IMR-90 (cell line): ENCODE results near the gene JPH4. TPM values are rescaled to one million over a fixed set of nuclear protein-coding genes. Genes with fewer than 3 reads are reported as not detected.

Experiments used
- ATAC-seq: fragments of 200-7000 bp; cut with Tn5 transposase; 2 replicates; pipeline ENCODE4 v1.9.1; 2020; ENCODE audit warnings: low read depth, mild to moderate bottlenecking, moderate library complexity
- BruUV-seq: library from RNA; stranded (reverse); fragments of 400-500 nt; replicated peaks from 2 replicates; lab custom pipeline; 2021; lab: Mats Ljungman, UMichigan
- CTCF ChIA-PET: fragments of 300-600 bp; formaldehyde crosslinking; extraction: SDS; loops from one replicate; lab custom pipeline; 2021; ENCODE audit warnings: antibody characterized with exemption; lab: Yijun Ruan, JAX
- POLR2A ChIA-PET: fragments of 300-600 bp; sonication (Branson Sonifier 250); formaldehyde crosslinking; loops from one replicate; lab custom pipeline; 2022; ENCODE audit warnings: antibody characterized with exemption; ENCODE audit not compliant: unreplicated experiment; lab: Charles Lee
- DNase-seq: peaks from one replicate; pipeline ENCODE4 v3.0.0; 2013
- H2AFZ ChIP-seq: replicated peaks from 2 replicates; pipeline ENCODE3; 2013; ENCODE audit warnings: low read length, mild to moderate bottlenecking; ENCODE audit not compliant: poor library complexity
- H2AK5ac ChIP-seq: 2 replicates; pipeline ENCODE4 v1.6.1; 2013; ENCODE audit warnings: low read depth, low read length, inconsistent platforms
- H2AK9ac ChIP-seq: replicated peaks from 2 replicates; pipeline ENCODE3; 2013; ENCODE audit warnings: mild to moderate bottlenecking, low read depth, low read length, moderate library complexity; ENCODE audit not compliant: poor library complexity
- H2BK120ac ChIP-seq: 2 replicates; pipeline ENCODE4 v1.6.1; 2013; ENCODE audit warnings: low read depth, low read length, inconsistent platforms
- H2BK15ac ChIP-seq: 3 replicates; pipeline ENCODE4 v1.6.1; 2013; ENCODE audit warnings: low read depth, low read length, inconsistent platforms
- H2BK20ac ChIP-seq: 2 replicates; pipeline ENCODE4 v1.6.1; 2013; ENCODE audit warnings: low read depth, mild to moderate bottlenecking, inconsistent platforms, low read length, moderate library complexity
- H2BK5ac ChIP-seq: 2 replicates; pipeline ENCODE4 v1.6.1; 2013; ENCODE audit warnings: mild to moderate bottlenecking, low read depth, low read length, inconsistent platforms; ENCODE audit not compliant: poor library complexity, severe bottlenecking
- H3K14ac ChIP-seq: replicated peaks from 2 replicates; pipeline ENCODE4 v1.6.1; 2013; ENCODE audit warnings: low read depth, low read length, inconsistent platforms
- H3K18ac ChIP-seq: 2 replicates; pipeline ENCODE4 v1.6.1; 2013; ENCODE audit warnings: low read depth, low read length, control low read depth
- H3K23ac ChIP-seq: 2 replicates; pipeline ENCODE4 v1.6.1; 2013; ENCODE audit warnings: low read depth, low read length, inconsistent platforms
- H3K27ac ChIP-seq: 2 replicates; pipeline ENCODE4 v1.5.1; 2013; ENCODE audit warnings: mild to moderate bottlenecking, control low read depth, low read length; ENCODE audit not compliant: insufficient read depth
- H3K27me3 ChIP-seq: 2 replicates; pipeline ENCODE4 v1.6.1; 2013; ENCODE audit warnings: low read length; ENCODE audit not compliant: control insufficient read depth, insufficient read depth
- H3K36me3 ChIP-seq: 2 replicates; pipeline ENCODE4 v1.6.1; 2013; ENCODE audit warnings: low read length, mixed read lengths; ENCODE audit not compliant: control insufficient read depth, insufficient read depth
- H3K4ac ChIP-seq: 2 replicates; pipeline ENCODE4 v1.6.1; 2013; ENCODE audit warnings: low read depth, low read length, inconsistent platforms
- H3K4me1 ChIP-seq: 2 replicates; pipeline ENCODE4 v1.6.1; 2013; ENCODE audit warnings: low read length, mixed read lengths; ENCODE audit not compliant: control insufficient read depth, insufficient read depth
- H3K4me2 ChIP-seq: 2 replicates; pipeline ENCODE4 v1.6.1; 2013; ENCODE audit warnings: low read depth, mild to moderate bottlenecking, control low read depth, low read length, moderate library complexity
- H3K4me3 ChIP-seq: 2 replicates; pipeline ENCODE4 v1.5.1; 2013; ENCODE audit warnings: low read depth, mild to moderate bottlenecking, control low read depth, low read length, moderate library complexity; ENCODE audit not compliant: insufficient read depth
- H3K56ac ChIP-seq: 2 replicates; pipeline ENCODE4 v1.6.1; 2013; ENCODE audit warnings: low read length, inconsistent platforms; ENCODE audit not compliant: insufficient read depth; ENCODE audit errors: extremely low read depth
- H3K79me1 ChIP-seq, 2 experiments: 2 replicates each; pipeline ENCODE4 v1.6.1; 2013; ENCODE audit warnings: low read length in 2 of 2, inconsistent platforms in 1 of 2, low read depth in 1 of 2
- H3K9ac ChIP-seq: 2 replicates; pipeline ENCODE4 v1.6.1; 2013; ENCODE audit warnings: low read depth, low read length, control low read depth
- H3K9me1 ChIP-seq: 2 replicates; pipeline ENCODE4 v1.6.1; 2013; ENCODE audit warnings: low read length, inconsistent platforms; ENCODE audit not compliant: insufficient read depth
- H3K9me3 ChIP-seq: 2 replicates; pipeline ENCODE4 v1.6.1; 2013; ENCODE audit warnings: low read length; ENCODE audit not compliant: control insufficient read depth, insufficient read depth
- H4K20me1 ChIP-seq: 2 replicates; pipeline ENCODE4 v1.6.1; 2013; ENCODE audit warnings: low read length, inconsistent platforms; ENCODE audit not compliant: insufficient read depth
- H4K5ac ChIP-seq: 2 replicates; pipeline ENCODE4 v1.6.1; 2013; ENCODE audit warnings: mild to moderate bottlenecking, low read depth, low read length, control low read depth
- H4K8ac ChIP-seq, 2 experiments: 2 replicates each; pipeline ENCODE4 v1.6.1; 2013; ENCODE audit warnings: low read depth in 2 of 2, low read length in 2 of 2, control low read depth in 1 of 2, inconsistent platforms in 1 of 2
- H4K91ac ChIP-seq: 2 replicates; pipeline ENCODE4 v1.6.1; 2013; ENCODE audit warnings: low read depth, low read length, inconsistent platforms; ENCODE audit not compliant: insufficient read depth
- CEBPB ChIP-seq: IDR thresholded peaks from 2 replicates; pipeline ENCODE4 v1.6.1; 2012; ENCODE audit warnings: low read depth, low read length, improper control_type of control experiment
- MAZ ChIP-seq: IDR thresholded peaks from 2 replicates; pipeline ENCODE4 v1.6.1; 2012; ENCODE audit warnings: low read depth, mild to moderate bottlenecking, low read length, improper control_type of control experiment, moderate library complexity, borderline replicate concordance
- MXI1 ChIP-seq: IDR thresholded peaks from 2 replicates; pipeline ENCODE4 v1.6.1; 2012; ENCODE audit warnings: low read depth, mild to moderate bottlenecking, low read length, moderate library complexity, borderline replicate concordance
- NFE2L2 ChIP-seq: fragments of 150-350 bp; IDR thresholded peaks from 2 replicates; pipeline ENCODE4 v1.6.1; 2016; ENCODE audit warnings: low read depth, mild to moderate bottlenecking, low read length
- POLR2A ChIP-seq: IDR thresholded peaks from 2 replicates; pipeline ENCODE4 v1.6.1; 2012; ENCODE audit warnings: mild to moderate bottlenecking, low read depth, low read length
- RCOR1 ChIP-seq: IDR thresholded peaks from 2 replicates; pipeline ENCODE4 v1.6.1; 2012; ENCODE audit warnings: mild to moderate bottlenecking, low read length, improper control_type of control experiment; ENCODE audit not compliant: insufficient replicate concordance
- WGBS, 2 experiments: methylation state at CpG; one replicate each; pipeline versions ENCODE4 v1.1.5 to v1.1.7; 2013; ENCODE audit warnings: missing lambda C conversion rate in 2 of 2; ENCODE audit not compliant: insufficient read length in 1 of 2; ENCODE audit errors: extremely low coverage in 2 of 2; 5-methylcytosine and 5-hydroxymethylcytosine counted together
- dilution Hi-C: fragments of 300-500 bp; cut with HindIII; formaldehyde crosslinking; loops from one replicate; pipeline ENCODE4 v1.14.3; 2018; ENCODE audit warnings: low sequenced_read_pairs; ENCODE audit not compliant: unreplicated experiment
- in situ Hi-C: fragments of 300-500 bp; cut with MboI; formaldehyde crosslinking; loops from 3 replicates; pipeline ENCODE4 v1.14.3; 2019; ENCODE audit warnings: low sequenced_read_pairs, inconsistent platforms, mixed read lengths
- intact Hi-C: fragments of 100-400 bp; cut with micrococcal nuclease; formaldehyde crosslinking; loops from 2 replicates; pipeline ENCODE4 v1.10.0; 2022
- polyA plus RNA-seq, 3 experiments: library from polyadenylated mRNA; depleted of rRNA; stranded (reverse); fragments of >200 nt; gene quantifications; 2 replicates each; pipeline ENCODE4 v1.2.3, GENCODE V29; 2012; ENCODE audit warnings: low replicate concordance in 1 of 3
- total RNA-seq: library from RNA; depleted of rRNA; stranded (reverse); fragments of >200 nt; gene quantifications from 2 replicates; pipeline ENCODE4 v1.2.3, GENCODE V29; 2012

JPH4 gene
- total and polyA plus RNA-seq, 2 of the 4 experiments (the other 2 are of a cell fraction): not detected

GRCh38 chr14:23561873-23562821 lies 16.4 kb downstream of the JPH4 start:
- H2AK9ac ChIP-seq: no peak overlapping the region
- no peak overlapping the region for H3K4ac ChIP-seq
- H4K20me1 ChIP-seq: no peaks in the 10 kb centered on the region
- ChIA-PET POLR2A (interaction anchor here (1.0 kb wide), 1 partner anchor 84 kb away, joined by 3 read pairs; no protein-coding TSS in a partner anchor), CTCF (interaction anchor here (0.6 to 4.2 kb wide), 3 partner anchors 84 to 182 kb away, joined by 3 to 30 read pairs (median 3); no protein-coding TSS in a partner anchor)
- dilution Hi-C loops (no loop called here), intact Hi-C loops (loop anchor here (1.0 kb wide), 1 partner anchor 84 kb away; no protein-coding TSS in a partner anchor), in situ Hi-C loops (no loop called here)
- no TSS peak for BruUV-seq
- no peak overlapping the region for H3K9ac ChIP-seq
- WGBS, 2 experiments: 85% methylated on average over 7 of the region's 15 CpGs; no CpG with 5 or more reads in 1 of the 2 experiments
- no peak overlapping the region for H3K4me2 ChIP-seq
- no peaks in the 10 kb centered on the region for H3K9me3 ChIP-seq
- no peak overlapping the region for H4K91ac ChIP-seq
- no peaks in the 10 kb centered on the region for H3K27me3 ChIP-seq
- H2BK20ac ChIP-seq: no peak overlapping the region
- H2AK5ac ChIP-seq: no peak overlapping the region
- no peak overlapping the region for H3K27ac ChIP-seq
- H3K14ac ChIP-seq: no peak overlapping the region
- H3K4me1 ChIP-seq: peaks cover under 1% of the 10 kb centered on the region; the same call in 1 of the 2 replicates
- peaks cover 5 to 7% of the 10 kb centered on the region in 2 experiments; a peak in 3 of 4 replicates for H3K79me1 ChIP-seq
- peaks cover 7% of the 10 kb centered on the region; the same call in 1 of the 2 replicates for H3K9me1 ChIP-seq
- ATAC-seq (no peak), DNase-seq (no peak)
- H2BK5ac ChIP-seq: no peak overlapping the region
- no peak overlapping the region for H2AFZ ChIP-seq
- peaks cover 7% of the 10 kb centered on the region for H3K36me3 ChIP-seq
- H4K8ac ChIP-seq: no peak overlapping the region
- H4K5ac ChIP-seq: no peak overlapping the region
- no peak overlapping the region for H2BK120ac ChIP-seq
- H3K4me3 ChIP-seq: no peak overlapping the region
- no peak overlapping the region for H3K23ac ChIP-seq
- no peak overlapping the region for H3K56ac ChIP-seq
- no peak for TF ChIP-seq MXI1
- TF ChIP-seq POLR2A: no peak
- TF ChIP-seq RCOR1: no peak
- no peak for TF ChIP-seq MAZ
- no peak for TF ChIP-seq CEBPB
- TF ChIP-seq NFE2L2: no peak
- H3K18ac ChIP-seq: no peak overlapping the region
- H2BK15ac ChIP-seq: no peak overlapping the region
